AG09309 (cell line): ENCODE data around the gene SIAH2.

ENCODE experiments used
- DNase-seq: peaks from one replicate; pipeline ENCODE4 v3.0.0-alpha.2; 2010; ENCODE audit warnings: low read depth
- H3K4me3 ChIP-seq: 2 replicates; pipeline ENCODE4 v1.5.1; 2011; ENCODE audit warnings: mild to moderate bottlenecking, low read depth, low read length, moderate library complexity; ENCODE audit not compliant: control insufficient read depth
- TF ChIP-seq, protein P1 (sequence below): IDR thresholded peaks from 2 replicates; pipeline ENCODE4 v1.5.1; 2011; ENCODE audit warnings: mild to moderate bottlenecking, low read depth, low read length, inconsistent platforms; ENCODE audit not compliant: insufficient read depth, control insufficient read depth; ENCODE audit errors: missing control alignments

The SIAH2 gene

DNA sequence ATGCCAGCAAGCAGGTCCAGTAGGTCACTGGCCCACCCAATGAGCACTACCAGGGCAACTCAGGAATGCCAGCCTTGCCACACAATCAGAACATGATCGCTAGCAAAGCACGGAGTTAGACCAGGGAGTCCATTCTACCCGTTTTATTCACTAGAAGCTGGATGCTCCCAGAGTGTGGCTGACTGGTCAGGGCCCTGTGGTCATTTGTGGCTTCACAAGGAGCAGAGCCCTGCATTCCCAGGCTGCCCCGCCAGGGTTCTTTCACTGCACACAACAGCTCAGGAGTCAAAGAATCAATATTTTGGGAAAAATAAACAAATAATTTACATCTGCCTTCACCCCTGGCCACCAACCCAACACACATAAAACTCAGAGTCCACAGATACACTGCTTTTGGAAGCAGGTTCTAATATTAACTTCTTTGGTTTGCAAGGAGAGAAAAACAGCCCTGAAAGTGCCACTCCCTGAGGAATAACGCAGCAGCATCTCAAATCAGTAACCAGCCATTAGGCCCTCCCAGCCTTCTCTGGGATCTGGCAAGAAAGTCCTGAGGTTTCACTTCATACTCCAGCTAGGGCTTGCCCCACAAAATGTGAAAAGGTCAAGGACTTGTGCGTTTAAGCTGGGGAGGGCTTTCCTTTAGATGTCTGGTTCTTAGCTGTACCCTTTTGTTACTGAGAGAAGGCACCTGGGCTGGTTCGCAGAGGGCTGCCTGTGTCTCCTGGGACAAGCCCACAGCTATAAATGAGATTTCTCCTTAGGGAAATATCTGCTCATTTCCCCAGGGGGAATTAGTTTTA is 16.0 kb downstream of the SIAH2 start:
- DNase-seq = no peak
- TF ChIP-seq, protein P1, sequence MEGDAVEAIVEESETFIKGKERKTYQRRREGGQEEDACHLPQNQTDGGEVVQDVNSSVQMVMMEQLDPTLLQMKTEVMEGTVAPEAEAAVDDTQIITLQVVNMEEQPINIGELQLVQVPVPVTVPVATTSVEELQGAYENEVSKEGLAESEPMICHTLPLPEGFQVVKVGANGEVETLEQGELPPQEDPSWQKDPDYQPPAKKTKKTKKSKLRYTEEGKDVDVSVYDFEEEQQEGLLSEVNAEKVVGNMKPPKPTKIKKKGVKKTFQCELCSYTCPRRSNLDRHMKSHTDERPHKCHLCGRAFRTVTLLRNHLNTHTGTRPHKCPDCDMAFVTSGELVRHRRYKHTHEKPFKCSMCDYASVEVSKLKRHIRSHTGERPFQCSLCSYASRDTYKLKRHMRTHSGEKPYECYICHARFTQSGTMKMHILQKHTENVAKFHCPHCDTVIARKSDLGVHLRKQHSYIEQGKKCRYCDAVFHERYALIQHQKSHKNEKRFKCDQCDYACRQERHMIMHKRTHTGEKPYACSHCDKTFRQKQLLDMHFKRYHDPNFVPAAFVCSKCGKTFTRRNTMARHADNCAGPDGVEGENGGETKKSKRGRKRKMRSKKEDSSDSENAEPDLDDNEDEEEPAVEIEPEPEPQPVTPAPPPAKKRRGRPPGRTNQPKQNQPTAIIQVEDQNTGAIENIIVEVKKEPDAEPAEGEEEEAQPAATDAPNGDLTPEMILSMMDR = no peak
- no peak overlapping the region for H3K4me3 ChIP-seq

- no peak overlapping the region for H3K4me3 ChIP-seq
- DNase-seq = no peak
- TF ChIP-seq, protein P1 = no peak
Observed at GRCh38 chr3:150745832-150746231, 17.1 kb downstream of the SIAH2 start.

- DNase-seq = no peak
- no peak overlapping the region for H3K4me3 ChIP-seq
- TF ChIP-seq, protein P1 = no peak
Observed at GRCh38 chr3:150744919-150745211, 18.1 kb downstream of the SIAH2 start.

DNA sequence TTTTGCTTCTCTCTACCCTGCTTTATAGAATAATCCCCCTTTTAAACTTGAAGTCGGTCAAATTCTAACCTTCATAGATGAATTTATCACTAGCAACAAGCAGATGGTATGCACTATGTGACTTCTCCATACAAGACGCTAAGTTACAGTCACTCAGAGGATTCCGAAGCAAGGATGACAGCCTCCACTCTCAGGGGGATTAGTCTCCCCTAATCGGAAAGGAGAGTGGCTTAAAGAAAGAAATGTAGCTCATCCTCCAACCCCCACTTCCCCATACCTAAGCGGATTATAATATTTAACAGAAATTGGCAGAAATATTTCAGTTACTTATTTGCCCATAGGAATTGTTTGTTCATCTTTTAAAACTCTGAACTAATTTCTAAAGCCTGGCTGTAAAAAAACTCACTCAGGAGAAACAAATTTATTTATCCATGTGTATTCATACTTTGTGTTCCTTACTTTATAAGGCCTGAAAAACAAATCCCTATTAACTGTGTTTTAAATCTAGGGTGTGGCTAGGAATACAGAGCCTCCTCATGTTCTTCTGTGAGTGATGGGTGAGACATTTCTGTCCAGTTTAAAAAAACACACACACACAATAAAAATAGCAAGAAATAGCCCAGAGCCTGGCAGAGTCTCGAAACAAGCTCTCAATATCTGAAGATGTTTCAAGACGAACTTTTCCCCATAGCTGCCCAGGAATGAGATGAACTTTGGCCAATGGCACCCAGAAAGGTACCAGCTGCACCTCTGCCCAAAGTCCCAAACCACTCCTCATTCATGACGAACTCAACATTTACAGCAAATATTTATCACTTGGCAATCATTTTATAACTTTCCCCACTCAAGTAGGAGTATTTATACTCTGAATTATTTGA is 18.7 kb downstream of the SIAH2 start:
- TF ChIP-seq, protein P1 = no peak
- H3K4me3 ChIP-seq = no peak overlapping the region

DNA sequence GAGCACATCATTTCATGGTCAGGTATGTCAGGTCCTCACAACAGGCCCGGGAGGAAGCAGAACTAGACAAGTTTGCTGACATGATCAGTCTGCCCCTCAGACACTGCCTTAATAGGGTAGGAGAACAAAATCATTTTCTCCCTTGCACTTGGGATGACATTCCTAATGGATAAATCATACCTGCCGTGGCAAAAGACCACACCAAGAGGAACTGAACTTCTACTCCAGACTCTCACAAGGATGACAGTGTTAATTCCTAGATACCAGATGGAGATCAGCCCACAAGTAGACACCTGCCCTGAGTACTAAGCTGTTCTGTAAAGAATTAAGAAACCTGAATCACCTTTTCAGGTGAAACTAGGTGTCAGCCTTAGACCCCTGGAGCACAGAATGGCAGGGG is 19.5 kb downstream of the SIAH2 start:
- DNase-seq = no peak
- TF ChIP-seq, protein P1 = no peak
- no peak overlapping the region for H3K4me3 ChIP-seq

More for the DNA sequence above, 18.7 kb downstream of the SIAH2 start:
- DNase-seq = no peak

- H3K4me3 ChIP-seq = no peak overlapping the region
- TF ChIP-seq, protein P1 = no peak
- no peak for DNase-seq
Observed at GRCh38 chr3:150742679-150743078, 20.3 kb downstream of the SIAH2 start.
